ENCODE measurements around the gene C5.

The C5 gene

GRCh38 chr9:120916991-120917880, 132.8 kb downstream of the C5 start:
- Histone ChIP-seq H3K36me3 (ENCODE audit: control insufficient read depth, insufficient read depth, low read length) (no peaks in the 10 kb centered on the region), H3K27me3 (ENCODE audit: control insufficient read depth, insufficient read depth, low read length) (no peaks in the 10 kb centered on the region), H3K9ac (ENCODE audit: low read length) (no peak overlapping the region), H3K4me3 (ENCODE audit: low read length) (no peak overlapping the region), H3K4me1 (ENCODE audit: control insufficient read depth, insufficient read depth, low read length) (no peaks in the 10 kb centered on the region), H3K9me3 (ENCODE audit: control insufficient read depth, low read length) (no peaks in the 10 kb centered on the region)

GRCh38 chr9:120916588-120916987, 133.5 kb downstream of the C5 start:
- no peaks in the 10 kb centered on the region for H3K27me3 ChIP-seq (ENCODE audit: control insufficient read depth, insufficient read depth, low read length)
- H3K4me3 ChIP-seq (ENCODE audit: low read length), result no peak overlapping the region
- no peak overlapping the region for H3K9ac ChIP-seq (ENCODE audit: low read length)
- no peaks in the 10 kb centered on the region for H3K36me3 ChIP-seq (ENCODE audit: control insufficient read depth, insufficient read depth, low read length)
- H3K4me1 ChIP-seq (ENCODE audit: control insufficient read depth, insufficient read depth, low read length), result no peaks in the 10 kb centered on the region
- H3K9me3 ChIP-seq (ENCODE audit: control insufficient read depth, low read length), result no peaks in the 10 kb centered on the region

GRCh38 chr9:120915854-120916470, 134.1 kb downstream of the C5 start:
- H3K4me3 ChIP-seq (ENCODE audit: low read length), result no peak overlapping the region
- H3K9ac ChIP-seq (ENCODE audit: low read length), result no peak overlapping the region
- H3K27me3 ChIP-seq (ENCODE audit: control insufficient read depth, insufficient read depth, low read length), result no peaks in the 10 kb centered on the region
- no peaks in the 10 kb centered on the region for H3K9me3 ChIP-seq (ENCODE audit: control insufficient read depth, low read length)
- H3K36me3 ChIP-seq (ENCODE audit: control insufficient read depth, insufficient read depth, low read length), result no peaks in the 10 kb centered on the region
- H3K4me1 ChIP-seq (ENCODE audit: control insufficient read depth, insufficient read depth, low read length), result no peaks in the 10 kb centered on the region

GRCh38 chr9:120914953-120915352, 135.1 kb downstream of the C5 start:
- Histone ChIP-seq H3K27me3 (ENCODE audit: control insufficient read depth, insufficient read depth, low read length) (no peaks in the 10 kb centered on the region), H3K36me3 (ENCODE audit: control insufficient read depth, insufficient read depth, low read length) (no peaks in the 10 kb centered on the region), H3K4me1 (ENCODE audit: control insufficient read depth, insufficient read depth, low read length) (no peaks in the 10 kb centered on the region), H3K9me3 (ENCODE audit: control insufficient read depth, low read length) (no peaks in the 10 kb centered on the region), H3K4me3 (ENCODE audit: low read length) (no peak overlapping the region), H3K9ac (ENCODE audit: low read length) (no peak overlapping the region)

DNA sequence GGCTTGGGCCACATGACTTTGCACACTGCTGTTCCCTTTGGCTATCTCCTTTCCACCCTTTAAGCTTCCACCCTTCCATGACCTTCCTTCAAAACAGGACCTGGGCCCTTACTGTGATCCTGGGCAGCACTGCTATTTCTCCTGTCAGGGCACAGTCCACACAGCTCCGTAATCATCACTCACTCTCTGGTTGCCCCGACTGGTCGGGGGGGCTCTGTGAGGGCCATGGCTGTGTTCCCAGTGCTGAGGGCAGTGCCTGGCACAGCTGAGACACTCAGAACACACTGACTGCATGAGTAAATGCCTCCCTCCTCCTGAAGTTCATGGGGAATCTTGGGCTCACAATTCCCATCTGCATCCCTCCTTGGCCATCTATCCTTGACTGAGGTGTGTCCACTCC, 135.7 kb downstream of the C5 start:
- Histone ChIP-seq H3K27me3 (ENCODE audit: control insufficient read depth, insufficient read depth, low read length) (no peaks in the 10 kb centered on the region), H3K4me3 (ENCODE audit: low read length) (no peak overlapping the region), H3K9ac (ENCODE audit: low read length) (no peak overlapping the region), H3K9me3 (ENCODE audit: control insufficient read depth, low read length) (no peaks in the 10 kb centered on the region), H3K36me3 (ENCODE audit: control insufficient read depth, insufficient read depth, low read length) (no peaks in the 10 kb centered on the region), H3K4me1 (ENCODE audit: control insufficient read depth, insufficient read depth, low read length) (no peaks in the 10 kb centered on the region)

GRCh38 chr9:120913647-120914264, 136.3 kb downstream of the C5 start:
- H3K4me1 ChIP-seq (ENCODE audit: control insufficient read depth, insufficient read depth, low read length), result no peaks in the 10 kb centered on the region
- H3K27me3 ChIP-seq (ENCODE audit: control insufficient read depth, insufficient read depth, low read length), result no peaks in the 10 kb centered on the region
- H3K9ac ChIP-seq (ENCODE audit: low read length), result no peak overlapping the region
- no peak overlapping the region for H3K4me3 ChIP-seq (ENCODE audit: low read length)
- H3K9me3 ChIP-seq (ENCODE audit: control insufficient read depth, low read length), result no peaks in the 10 kb centered on the region
- H3K36me3 ChIP-seq (ENCODE audit: control insufficient read depth, insufficient read depth, low read length), result no peaks in the 10 kb centered on the region

DNA sequence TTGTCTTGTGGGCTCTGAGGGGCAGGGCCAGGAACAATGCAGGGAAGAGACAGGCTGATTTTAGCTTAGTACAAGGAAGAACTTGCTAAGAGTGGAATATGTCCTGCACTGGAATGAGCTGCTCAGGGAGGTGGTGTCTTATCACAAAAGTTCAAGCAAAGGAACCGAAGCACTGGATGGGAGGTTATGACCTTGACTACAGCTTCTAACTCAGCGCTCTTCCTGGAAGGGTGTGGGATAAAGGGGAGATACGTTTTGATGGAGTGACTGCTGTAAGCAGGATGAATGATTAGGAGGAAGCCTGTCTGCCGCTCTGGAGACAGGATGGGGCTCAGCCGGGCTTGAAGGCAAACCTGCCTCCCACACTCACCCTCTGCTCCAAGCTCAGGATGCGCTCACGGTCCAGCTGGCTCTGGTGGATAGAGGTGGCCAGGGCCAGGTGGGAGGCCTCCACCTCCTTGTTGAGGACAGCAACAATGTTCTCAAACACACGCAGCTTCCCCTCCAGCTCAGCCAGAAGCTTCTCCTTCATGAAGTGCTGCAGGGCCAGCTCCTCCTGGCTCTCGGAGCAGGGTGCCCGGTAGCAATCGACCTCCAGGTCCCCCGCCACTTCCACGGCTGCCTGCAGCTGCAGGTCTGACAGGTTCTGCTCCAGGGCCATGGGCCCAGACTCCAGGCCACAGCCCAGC, 137.0 kb downstream of the C5 start:
- no peak overlapping the region for H3K9ac ChIP-seq (ENCODE audit: low read length)
- H3K4me3 ChIP-seq (ENCODE audit: low read length), result no peak overlapping the region
- no peaks in the 10 kb centered on the region for H3K4me1 ChIP-seq (ENCODE audit: control insufficient read depth, insufficient read depth, low read length)
- no peaks in the 10 kb centered on the region for H3K36me3 ChIP-seq (ENCODE audit: control insufficient read depth, insufficient read depth, low read length)
- H3K9me3 ChIP-seq (ENCODE audit: control insufficient read depth, low read length), result no peaks in the 10 kb centered on the region
- no peaks in the 10 kb centered on the region for H3K27me3 ChIP-seq (ENCODE audit: control insufficient read depth, insufficient read depth, low read length)

- no peak overlapping the region for H3K4me3 ChIP-seq (ENCODE audit: low read length)
Measured at GRCh38 chr9:120911295-120911837, 138.7 kb downstream of the C5 start.

GRCh38 chr9:120910643-120911042, 139.4 kb downstream of the C5 start:
- H3K27me3 ChIP-seq (ENCODE audit: control insufficient read depth, insufficient read depth, low read length), result no peaks in the 10 kb centered on the region
- H3K4me3 ChIP-seq (ENCODE audit: low read length), result no peak overlapping the region
- no peak overlapping the region for H3K9ac ChIP-seq (ENCODE audit: low read length)
- no peaks in the 10 kb centered on the region for H3K36me3 ChIP-seq (ENCODE audit: control insufficient read depth, insufficient read depth, low read length)
- no peaks in the 10 kb centered on the region for H3K9me3 ChIP-seq (ENCODE audit: control insufficient read depth, low read length)
- H3K4me1 ChIP-seq (ENCODE audit: control insufficient read depth, insufficient read depth, low read length), result no peaks in the 10 kb centered on the region

More at GRCh38 chr9:120911295-120911837, 138.7 kb downstream of the C5 start:
- H3K9ac ChIP-seq (ENCODE audit: low read length), result no peak overlapping the region
- no peaks in the 10 kb centered on the region for H3K9me3 ChIP-seq (ENCODE audit: control insufficient read depth, low read length)
- H3K27me3 ChIP-seq (ENCODE audit: control insufficient read depth, insufficient read depth, low read length), result no peaks in the 10 kb centered on the region
- H3K4me1 ChIP-seq (ENCODE audit: control insufficient read depth, insufficient read depth, low read length), result no peaks in the 10 kb centered on the region
- no peaks in the 10 kb centered on the region for H3K36me3 ChIP-seq (ENCODE audit: control insufficient read depth, insufficient read depth, low read length)

- H3K36me3 ChIP-seq (ENCODE audit: control insufficient read depth, insufficient read depth, low read length), result no peaks in the 10 kb centered on the region
Measured at GRCh38 chr9:120909904-120910303, 140.2 kb downstream of the C5 start.

DNA sequence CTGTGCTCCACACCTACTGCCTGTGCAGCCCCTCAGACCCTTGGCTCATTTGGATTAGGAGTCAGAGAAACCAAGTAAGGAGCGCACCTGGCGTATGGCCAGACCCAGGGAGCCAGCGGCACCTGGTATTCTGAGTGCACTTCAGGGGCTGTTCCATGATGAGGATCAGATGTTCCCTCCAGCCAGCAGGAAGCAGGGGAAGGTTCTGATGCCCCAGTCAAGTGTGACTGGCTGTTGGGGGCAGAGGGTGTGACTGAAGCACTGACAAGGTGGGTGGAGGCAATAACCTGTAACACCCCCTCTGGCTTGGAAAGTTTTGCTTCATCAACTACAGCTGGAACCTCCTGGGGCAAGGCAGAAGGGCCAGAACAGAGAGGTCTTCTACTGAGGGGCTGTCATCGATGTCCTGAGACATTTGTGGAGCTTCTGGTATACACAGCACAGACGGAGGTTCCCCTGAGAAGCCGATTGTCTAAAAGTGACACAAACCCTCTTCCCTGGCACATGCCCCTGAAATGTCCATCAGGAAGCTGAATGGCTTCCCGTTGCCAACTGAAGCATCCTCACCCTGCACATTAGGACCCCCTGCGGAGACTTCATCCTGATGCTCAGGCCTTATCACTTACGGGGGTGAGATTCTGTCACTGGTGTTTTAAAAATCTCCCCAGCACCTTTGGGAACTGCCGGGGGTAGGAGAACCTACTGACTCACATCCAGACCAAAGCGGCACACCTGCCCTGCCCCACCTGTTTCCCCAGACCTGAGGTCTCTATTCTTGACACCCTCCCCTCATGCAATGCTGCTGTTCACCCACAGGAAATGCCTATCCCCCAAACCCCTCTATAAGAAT, 144.5 kb downstream of the C5 start:
- no peaks in the 10 kb centered on the region for H3K36me3 ChIP-seq (ENCODE audit: control insufficient read depth, insufficient read depth, low read length)
- H3K4me1 ChIP-seq (ENCODE audit: control insufficient read depth, insufficient read depth, low read length), result no peaks in the 10 kb centered on the region
- H3K9me3 ChIP-seq (ENCODE audit: control insufficient read depth, low read length), result no peaks in the 10 kb centered on the region

More at GRCh38 chr9:120909904-120910303, 140.2 kb downstream of the C5 start:
- no peak overlapping the region for H3K4me3 ChIP-seq (ENCODE audit: low read length)
- H3K9me3 ChIP-seq (ENCODE audit: control insufficient read depth, low read length), result no peaks in the 10 kb centered on the region
- no peaks in the 10 kb centered on the region for H3K4me1 ChIP-seq (ENCODE audit: control insufficient read depth, insufficient read depth, low read length)
- H3K9ac ChIP-seq (ENCODE audit: low read length), result no peak overlapping the region
- no peaks in the 10 kb centered on the region for H3K27me3 ChIP-seq (ENCODE audit: control insufficient read depth, insufficient read depth, low read length)

More for the DNA sequence above, 144.5 kb downstream of the C5 start:
- H3K27me3 ChIP-seq (ENCODE audit: control insufficient read depth, insufficient read depth, low read length), result no peaks in the 10 kb centered on the region
- no peak overlapping the region for H3K9ac ChIP-seq (ENCODE audit: low read length)
- H3K4me3 ChIP-seq (ENCODE audit: low read length), result no peak overlapping the region

Data from mucosa of stomach (tissue), 1 donor.